GM23248 (cell line): Measurements from ENCODE around the gene NR2F2.

Experiments
- EZH2 ChIP-seq: fragments of 200-600 bp; sonication (generic); IDR thresholded peaks from 2 replicates; pipeline ENCODE4 v1.6.1; 2018; ENCODE audit warnings: antibody characterized with exemption, mild to moderate bottlenecking; ENCODE audit not compliant: insufficient read depth, poor library complexity, severe bottlenecking
- EZH2phosphoT487 ChIP-seq: fragments of 200-600 bp; sonication (generic); IDR thresholded peaks from 2 replicates; pipeline ENCODE4 v1.6.1; 2018; ENCODE audit warnings: antibody characterized with exemption, moderate library complexity, mild to moderate bottlenecking, low read depth; ENCODE audit not compliant: insufficient read depth

- TF ChIP-seq EZH2 (no peak), EZH2phosphoT487 (no peak)
These were observed 34.2 kb upstream of the NR2F2 start for GRCh38 chr15:96296264-96296663.
